Vein endothelial cell (primary cell): ENCODE measurements around the gene F8. TPM values are rescaled to one million over a fixed set of nuclear protein-coding genes. Genes with fewer than 3 reads are reported as not detected.

Experiments used
- small RNA-seq: library from RNA; depleted of rRNA; stranded (forward); fragments of <200 nt; gene quantifications from one replicate; pipeline ENCODE3, GENCODE V24; 2012
- total RNA-seq: library from RNA; depleted of rRNA; stranded (reverse); fragments of >200 nt; gene quantifications from 2 replicates; pipeline ENCODE4 v1.2.3, GENCODE V29; 2012

Gene F8
- total RNA-seq = 2.3 and 3.1 TPM in 2 replicates

DNA sequence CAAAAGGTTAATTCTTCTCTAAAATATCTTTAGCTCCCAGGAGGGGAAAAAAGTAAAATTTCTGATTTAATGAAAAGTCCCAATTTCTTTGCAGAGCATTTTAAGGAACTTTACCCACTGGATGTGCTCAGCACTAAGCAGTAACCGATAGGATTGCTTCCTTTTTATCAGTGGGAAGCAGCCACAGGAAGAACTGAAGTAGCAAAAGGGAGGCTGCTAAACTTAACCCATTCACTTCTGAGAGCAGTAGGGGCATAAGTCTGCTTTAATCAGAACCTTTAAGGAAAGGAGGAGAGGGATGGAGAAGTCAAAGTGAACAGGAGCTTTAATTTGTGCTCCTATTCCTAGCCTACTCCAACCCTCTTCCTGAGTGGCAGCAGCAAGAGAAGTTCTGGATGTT is at the start of gene F8:
F8 (minus strand) TSS at position 139 of the 400 bp plus-strand sequence. CDS start 171 bp downstream, outside the sequence.

DNA sequence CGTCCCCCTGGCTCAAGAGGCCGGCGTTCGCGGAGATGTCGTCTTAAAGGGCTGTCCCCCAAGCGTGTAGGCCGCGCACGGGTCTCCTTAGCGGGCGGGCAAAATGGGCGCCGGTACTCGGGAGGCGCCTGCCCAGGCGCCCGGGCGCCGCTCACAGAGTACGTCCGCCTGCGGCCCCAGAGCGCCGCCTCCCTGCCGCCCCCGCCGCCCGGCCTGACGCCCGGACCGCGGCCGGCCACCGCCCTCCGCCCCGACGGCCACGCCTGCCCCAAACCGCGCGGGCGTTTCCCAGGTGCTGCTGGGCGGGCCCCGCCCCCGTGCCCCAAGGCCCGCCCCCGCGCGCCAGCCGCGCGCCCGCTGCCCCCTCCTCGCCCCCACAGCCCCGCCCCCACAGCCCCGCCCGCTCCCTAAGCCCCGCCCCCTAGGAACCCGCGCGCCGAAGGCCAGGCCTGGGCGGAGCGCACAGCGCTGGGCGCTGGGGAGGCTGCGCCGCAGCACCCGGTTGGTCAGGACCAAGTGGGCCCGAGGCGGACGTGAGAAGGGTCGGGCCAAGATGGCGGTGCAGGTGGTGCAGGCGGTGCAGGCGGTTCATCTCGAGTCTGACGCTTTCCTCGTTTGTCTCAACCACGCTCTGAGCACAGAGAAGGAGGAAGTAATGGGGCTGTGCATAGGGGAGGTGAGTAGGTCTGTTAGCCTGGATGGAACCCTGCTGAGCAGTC is 48.6 kb upstream of the F8 start, which contains the start of the genes BRCC3, CMC4 and MTCP1:
BRCC3 (plus strand) TSS at position 534 of the 719 bp plus-strand sequence; CDS start at position 554, 20 bp downstream.
CMC4 (minus strand) TSS at position 162 of the 719 bp plus-strand sequence. CDS start 7,113 bp downstream, outside the sequence.
MTCP1 (minus strand) TSS at position 162 of the 719 bp plus-strand sequence. CDS start 5,126 bp downstream, outside the sequence.

GRCh38 chrX:155026727-155027508 is 4.4 kb upstream of the F8 start, which contains the start of gene FUNDC2:
FUNDC2 (plus strand) TSS chrX:155026844; CDS start chrX:155026939, 95 bp downstream.

DNA sequence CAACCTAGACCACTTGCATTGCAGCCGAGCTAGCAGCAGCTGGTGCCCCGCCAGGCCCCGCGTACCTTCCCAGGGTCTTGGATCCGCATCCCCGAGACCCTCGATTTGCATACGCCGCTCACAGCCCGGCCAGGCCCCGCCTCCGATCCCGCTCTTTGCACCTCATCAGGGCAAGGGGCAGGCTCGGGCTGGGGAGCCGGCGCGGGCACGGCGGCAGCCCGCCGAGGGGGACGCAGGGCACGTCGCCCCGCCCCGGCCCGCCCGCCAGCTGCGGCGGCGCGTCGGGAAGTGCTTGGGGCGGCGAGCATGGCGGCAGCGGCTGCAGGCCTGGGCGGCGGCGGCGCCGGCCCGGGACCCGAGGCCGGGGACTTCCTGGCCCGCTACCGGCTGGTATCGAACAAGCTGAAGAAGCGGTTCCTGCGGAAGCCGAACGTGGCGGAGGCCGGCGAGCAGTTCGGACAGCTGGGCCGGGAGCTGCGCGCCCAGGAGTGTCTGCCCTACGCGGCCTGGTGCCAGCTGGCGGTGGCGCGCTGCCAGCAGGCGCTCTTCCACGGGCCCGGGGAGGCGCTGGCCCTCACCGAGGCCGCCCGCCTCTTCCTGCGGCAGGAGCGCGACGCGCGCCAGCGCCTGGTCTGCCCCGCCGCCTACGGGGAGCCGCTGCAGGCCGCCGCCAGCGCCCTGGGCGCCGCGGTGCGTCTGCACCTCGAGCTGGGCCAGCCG is 136.3 kb downstream of the F8 start, which contains the start of gene F8A1:
F8A1 (plus strand) TSS at position 287 of the 720 bp plus-strand sequence; CDS start at position 307, 20 bp downstream.

GRCh38 chrX:154834562-154834961 is 188.0 kb downstream of the F8 start, which contains the start of gene SMIM9:
SMIM9 (minus strand) TSS chrX:154834662; CDS start chrX:154830856, 3,806 bp downstream.

GRCh38 chrX:154804957-154805695 is 217.4 kb downstream of the F8 start, which contains the start of gene MPP1:
MPP1 (minus strand) TSS chrX:154805485; CDS start chrX:154805373, 112 bp downstream.

Small RNAs within 50 kb of the gene (small RNA-seq; reads per million reads assigned to genes)
- gene MIR1184-1 = not detected

Other genes with a start within 250 kb of the F8 start
- gene MPP1, start 217.2 kb downstream of the F8 start, total RNA-seq = 25.8 and 37.1 TPM in 2 replicates
- gene SMIM9, start 188.1 kb downstream of the F8 start, total RNA-seq = not detected in 2 replicates
- gene F8A1, start 136.4 kb downstream of the F8 start, total RNA-seq = 2.1 and 2.3 TPM in 2 replicates
- 54.0 and 64.3 TPM in 2 replicates for gene FUNDC2, start 4.1 kb upstream of the F8 start, total RNA-seq
- 10.5 and 10.6 TPM in 2 replicates for gene CMC4, start 48.4 kb upstream of the F8 start, total RNA-seq
- gene MTCP1, start 48.4 kb upstream of the F8 start, total RNA-seq = 1.4 and 2.9 TPM in 2 replicates
- 13.4 and 16.4 TPM in 2 replicates for gene BRCC3, start 48.8 kb upstream of the F8 start, total RNA-seq
- 42.5 and 68.2 TPM in 2 replicates for gene VBP1, start 193.7 kb upstream of the F8 start, total RNA-seq
- gene RAB39B, start 241.8 kb upstream of the F8 start, total RNA-seq = 0.10 TPM in 1 of 2 replicates, not detected in the other